ENCODE data around the gene PDK2.

Gene PDK2

DNA sequence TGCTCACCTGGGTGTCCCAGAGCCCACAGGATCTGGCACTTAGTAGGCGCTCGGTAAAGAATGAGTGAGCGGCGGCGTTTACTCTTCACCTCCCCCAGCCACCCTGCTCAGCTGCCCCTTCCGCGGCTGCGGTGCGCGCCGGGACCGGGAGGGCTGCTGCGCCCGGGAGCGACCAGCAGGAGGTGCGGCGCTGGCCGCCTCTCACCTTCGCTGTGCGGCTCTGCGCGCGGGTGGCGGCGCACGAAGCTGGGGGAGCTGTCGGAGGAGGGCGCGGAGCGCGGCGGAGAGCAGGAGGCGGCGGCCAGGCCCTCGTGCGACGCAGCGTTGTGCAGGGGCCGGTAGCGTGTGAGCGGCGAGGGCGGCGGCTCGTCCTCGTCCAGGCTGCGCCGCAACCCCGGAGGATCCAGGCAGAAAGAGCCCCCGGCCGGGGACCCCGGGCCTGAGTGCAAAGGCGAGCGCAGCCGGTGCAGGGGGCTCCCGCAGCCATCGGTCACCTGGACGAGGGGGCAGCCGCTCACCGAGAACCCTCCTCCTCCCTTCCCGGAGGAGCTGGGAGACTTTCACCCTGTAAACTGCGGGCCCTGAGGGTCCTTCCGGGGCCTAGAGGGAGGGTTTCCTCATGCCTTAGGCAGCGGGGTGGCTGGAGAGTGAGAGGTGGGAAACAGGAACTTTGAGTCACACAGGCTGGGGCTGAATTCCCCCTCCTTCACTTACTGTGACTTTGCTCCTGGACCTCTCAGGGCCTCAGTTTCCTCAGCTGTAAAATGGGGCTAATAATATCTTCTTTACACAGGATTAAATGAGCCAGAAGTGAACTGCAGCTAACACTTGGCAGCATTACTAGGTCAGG is 22.3 kb downstream of the PDK2 start:
- DNase-seq (ENCODE audit: low read depth): no peak

DNA sequence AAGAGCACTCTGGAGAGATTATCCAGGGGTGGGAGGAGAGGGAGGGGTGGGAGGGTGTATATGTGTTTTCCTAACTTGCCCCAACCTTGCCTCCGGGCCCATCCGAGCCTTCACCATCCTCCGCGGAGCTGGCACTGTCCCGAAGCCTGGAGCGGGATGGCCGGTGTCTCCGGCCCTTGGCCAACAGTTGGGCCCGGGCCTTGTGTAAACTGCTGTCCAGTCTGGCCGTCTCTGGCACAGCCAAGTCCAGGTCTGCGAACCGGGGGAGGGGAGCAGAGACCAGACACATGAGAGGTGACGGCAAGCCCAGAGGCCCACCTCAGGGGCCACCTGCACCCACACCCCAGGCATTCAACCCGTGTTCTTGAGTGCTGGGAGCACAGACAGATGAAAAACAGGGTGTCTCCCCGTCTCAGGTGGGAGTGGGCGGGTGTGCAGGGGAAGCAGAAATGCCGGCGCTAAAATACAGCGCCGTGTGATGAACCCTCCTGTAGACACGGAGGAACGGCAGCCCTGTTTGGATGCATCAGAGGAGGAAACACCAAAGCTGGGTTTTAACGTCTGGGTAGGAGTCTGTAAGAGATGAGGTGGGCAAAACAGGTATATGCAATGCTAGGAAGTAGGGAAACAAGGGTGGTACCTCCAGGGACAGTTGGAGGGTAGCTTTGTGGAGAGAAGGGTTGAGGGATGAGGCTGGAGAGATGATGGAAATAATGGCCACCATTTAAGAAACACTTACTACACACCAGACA is 23.1 kb downstream of the PDK2 start:
- no peak for DNase-seq (ENCODE audit: low read depth)

DNA sequence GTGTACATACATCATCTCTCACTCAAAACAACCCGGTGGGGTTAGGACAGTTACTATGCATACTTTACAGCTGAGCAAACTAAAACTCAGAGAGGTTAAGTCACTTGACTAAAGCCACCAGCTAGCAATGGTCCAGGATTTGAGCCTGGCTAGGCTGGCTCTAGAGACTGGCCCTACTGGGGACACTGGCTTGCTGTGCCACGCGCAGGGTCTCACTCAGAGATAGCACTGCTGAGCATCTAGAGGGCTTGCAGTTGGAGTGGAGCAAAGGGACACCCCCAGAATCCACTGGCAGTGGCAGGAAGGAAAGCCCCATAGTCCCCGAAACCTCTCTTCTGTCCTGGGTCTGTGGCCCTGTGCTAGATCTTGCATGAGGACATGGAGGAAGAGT is 23.7 kb downstream of the PDK2 start:
- no peak for DNase-seq (ENCODE audit: low read depth)

DNA sequence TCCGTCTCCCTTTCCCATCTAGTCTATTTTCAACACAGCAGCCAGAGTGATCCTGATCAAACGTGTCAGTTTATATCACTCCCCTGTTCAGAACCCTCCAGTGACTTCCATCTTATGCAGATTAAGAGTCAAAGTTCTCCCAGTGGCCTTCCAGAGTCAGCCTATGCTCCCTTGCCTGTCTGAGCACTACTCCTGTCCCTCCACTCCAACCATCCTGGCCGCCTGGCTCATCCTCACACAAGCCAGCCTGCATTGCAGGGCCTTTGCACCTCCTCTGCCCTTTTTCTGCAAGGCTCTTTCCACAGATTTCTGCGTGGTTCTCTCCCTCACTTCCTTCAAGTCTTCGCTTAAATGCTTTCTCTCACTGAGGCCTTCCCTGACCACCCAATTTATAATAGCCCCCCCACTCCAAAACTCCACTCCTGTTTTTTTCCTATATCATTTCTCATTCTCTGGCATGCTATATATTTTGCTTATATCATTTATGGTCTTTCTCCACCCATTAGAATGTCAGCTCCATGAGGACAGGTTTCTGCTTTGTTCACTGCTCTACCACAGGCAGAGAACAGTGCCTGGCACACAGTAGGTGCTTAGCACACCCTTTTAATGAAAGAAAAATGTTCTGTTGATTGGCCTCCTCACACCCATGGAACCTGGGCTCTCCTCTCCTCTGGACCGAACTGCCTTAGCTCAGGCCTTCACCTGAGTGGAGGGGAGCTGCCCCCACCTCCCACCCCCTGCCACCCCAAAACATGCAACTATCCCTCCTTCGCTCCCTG is 25.5 kb downstream of the PDK2 start:
- no peak for DNase-seq (ENCODE audit: low read depth)

DNA sequence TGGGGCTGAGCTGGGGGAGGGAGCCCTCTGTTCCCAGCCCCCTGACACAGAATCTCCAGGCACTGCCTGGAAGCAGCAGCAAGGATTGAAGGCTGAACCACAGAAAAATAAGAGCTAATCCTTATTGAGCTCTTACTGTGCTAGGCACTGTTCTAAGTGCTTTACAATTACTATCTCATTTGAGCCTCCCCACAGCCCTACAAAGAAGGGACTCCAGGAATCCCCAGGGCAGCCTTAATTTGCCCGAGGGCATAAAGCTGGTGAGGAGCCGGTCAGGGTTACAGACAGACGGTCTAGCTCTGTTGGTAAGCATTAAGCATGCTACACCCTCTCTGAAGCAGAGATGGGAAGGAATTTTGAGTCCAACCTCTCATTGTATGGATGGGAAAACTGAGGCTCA is 27.8 kb downstream of the PDK2 start:
- no peak for DNase-seq (ENCODE audit: low read depth)

DNA sequence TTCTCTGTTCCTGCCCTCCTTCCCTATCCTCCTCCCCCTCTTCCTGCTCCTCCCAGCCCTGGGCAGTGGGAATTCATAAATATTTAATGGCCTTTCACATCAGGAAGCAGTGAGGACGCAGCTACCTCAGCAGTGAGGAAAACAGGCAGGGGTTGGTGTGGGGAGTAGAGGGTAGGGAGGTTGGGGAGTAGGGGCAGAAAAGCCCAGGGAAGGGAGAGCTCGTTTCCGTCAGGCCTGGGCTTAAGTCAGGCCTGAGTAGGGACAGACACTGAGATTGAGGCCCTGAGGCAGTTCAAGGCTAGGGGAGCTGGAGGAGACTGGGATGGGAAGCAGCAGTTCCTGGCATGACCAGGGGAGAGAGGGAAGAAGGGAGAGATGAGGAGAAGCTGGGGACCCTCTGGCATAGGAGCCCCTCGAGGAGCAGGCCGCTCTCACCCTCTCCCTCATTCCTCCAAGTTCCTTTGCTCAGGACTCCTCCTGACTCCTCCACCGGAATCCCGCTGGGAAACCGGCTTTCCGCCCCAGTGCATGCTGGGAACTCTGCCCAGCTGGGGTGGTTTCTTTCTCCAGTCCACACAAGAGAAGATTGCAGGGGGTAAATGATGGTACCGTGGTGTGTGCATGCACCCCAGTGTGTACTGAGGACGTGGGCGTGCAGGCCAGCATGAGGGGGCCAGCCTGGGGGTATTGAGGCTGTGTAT is 28.6 kb downstream of the PDK2 start:
- DNase-seq (ENCODE audit: low read depth): no peak

DNA sequence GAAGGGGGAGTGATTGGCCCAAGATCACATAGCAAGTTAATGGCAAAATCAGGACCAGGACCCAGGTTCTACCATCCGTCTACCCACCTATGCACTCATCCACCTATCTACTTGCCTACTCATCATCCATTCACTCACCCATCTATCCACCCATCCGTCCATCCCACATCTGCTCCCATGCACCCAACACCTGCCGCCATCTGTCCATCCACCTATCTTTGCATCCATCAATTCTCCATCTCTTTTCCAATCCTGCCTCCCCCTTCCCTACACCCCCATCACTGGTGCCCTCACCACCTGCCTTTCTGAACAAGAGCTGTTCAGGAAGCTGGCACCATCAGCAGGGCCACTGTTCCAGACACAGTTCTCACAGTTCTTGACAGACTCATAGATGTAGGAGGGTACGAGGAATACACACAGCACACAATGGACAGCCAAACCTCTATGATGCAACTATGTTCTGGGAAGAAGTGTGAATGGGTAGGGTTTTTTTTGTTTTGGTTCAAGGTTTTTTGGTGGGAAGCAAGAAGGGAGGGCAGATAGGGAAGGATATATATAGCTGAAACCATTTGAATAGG is 30.4 kb downstream of the PDK2 start:
- DNase-seq (ENCODE audit: low read depth): no peak

DNA sequence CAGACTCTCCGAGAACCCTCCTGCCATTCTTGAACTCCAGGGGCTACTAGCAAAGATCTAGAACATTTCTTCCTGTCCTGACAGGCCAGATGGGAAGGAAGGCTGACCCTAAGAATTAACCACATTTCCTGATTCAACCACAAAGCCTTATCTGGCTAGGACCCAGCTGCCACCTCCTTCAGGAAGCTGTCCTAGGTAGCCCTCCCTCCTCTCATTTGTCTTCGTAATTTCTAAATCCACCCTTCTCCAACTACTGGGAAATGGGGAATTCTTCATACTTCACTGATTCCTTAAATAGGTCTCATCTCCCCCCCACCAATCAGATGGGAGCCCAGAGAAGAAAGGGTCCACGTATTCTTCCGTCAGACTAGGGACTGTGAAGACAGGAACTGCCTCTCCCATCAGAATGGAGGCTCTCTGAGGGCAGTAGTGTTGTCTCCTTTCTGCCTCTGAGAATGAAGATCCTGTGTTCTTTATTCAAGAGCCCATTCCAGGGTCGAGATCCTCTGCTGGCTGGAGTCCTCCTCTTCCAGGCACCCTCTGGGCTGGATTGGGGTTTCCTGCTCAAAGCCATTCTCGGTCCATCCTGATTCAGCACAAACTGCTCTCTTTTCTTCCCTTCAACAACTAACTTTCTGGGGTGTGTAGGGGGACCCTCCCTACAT is 32.7 kb downstream of the PDK2 start:
- DNase-seq (ENCODE audit: low read depth): no peak

DNA sequence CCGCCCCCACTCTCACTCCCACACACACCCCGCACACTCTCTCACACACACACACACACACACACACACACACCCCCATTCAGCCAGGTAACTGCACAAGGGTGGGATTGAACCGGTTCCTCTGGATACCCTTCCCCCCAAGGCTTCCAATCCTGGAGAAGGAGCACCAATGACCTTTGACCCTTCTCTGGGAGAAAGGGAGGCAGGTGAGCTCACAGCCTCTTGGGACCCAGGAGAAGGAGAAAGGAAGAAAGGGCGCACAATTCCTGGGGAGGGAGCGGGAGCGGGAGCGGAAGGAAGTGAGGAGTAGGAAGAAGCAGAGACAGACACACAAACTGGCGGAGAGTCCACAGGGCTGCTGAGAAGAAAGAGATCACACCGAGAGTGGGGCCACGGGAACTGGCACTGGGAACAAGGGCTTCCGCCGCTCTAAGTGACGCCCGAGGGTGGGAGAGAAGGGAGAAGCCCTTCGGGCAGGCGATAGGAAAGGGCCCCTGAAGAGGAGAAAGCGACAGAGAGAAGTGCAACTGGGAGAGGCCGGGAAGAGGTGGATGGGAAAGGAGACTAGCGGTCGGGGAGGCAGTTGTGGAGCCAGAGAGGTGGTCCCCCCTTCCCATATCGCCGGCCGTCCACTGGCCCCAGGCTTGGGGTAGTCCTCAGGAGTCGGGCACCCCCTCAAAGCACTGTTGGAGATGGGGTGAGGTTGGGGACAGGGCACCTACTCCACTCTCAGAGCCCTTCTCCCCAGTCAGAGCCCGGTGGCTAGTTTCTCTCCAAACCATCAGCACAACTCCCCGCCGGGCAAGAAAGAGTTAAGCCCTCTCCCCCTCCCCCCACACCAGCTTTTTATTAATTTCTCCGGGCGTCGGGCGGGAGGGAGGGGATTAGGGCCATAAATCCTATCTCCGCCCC is 33.5 kb downstream of the PDK2 start:
- no peak for DNase-seq (ENCODE audit: low read depth)

DNA sequence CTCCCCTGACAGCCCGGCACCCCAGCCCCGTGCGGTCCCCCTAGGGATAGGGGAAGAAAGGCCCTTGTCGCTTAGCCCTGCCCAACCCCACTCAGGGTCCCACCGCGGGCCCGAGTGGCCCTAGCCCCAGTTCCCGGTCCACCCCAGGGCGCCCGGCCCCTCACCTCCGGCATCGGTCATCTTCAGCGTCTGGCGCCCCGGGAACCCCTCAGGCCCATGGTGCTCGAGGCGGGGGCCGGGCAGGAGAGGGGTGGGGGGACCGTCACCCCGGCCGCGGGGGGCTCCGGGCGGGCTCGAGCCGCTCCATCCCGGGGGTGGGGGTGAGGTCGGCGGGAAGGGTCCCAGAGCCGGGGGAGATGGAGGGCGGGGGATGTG is 34.2 kb downstream of the PDK2 start:
- no peak for DNase-seq (ENCODE audit: low read depth)

DNA sequence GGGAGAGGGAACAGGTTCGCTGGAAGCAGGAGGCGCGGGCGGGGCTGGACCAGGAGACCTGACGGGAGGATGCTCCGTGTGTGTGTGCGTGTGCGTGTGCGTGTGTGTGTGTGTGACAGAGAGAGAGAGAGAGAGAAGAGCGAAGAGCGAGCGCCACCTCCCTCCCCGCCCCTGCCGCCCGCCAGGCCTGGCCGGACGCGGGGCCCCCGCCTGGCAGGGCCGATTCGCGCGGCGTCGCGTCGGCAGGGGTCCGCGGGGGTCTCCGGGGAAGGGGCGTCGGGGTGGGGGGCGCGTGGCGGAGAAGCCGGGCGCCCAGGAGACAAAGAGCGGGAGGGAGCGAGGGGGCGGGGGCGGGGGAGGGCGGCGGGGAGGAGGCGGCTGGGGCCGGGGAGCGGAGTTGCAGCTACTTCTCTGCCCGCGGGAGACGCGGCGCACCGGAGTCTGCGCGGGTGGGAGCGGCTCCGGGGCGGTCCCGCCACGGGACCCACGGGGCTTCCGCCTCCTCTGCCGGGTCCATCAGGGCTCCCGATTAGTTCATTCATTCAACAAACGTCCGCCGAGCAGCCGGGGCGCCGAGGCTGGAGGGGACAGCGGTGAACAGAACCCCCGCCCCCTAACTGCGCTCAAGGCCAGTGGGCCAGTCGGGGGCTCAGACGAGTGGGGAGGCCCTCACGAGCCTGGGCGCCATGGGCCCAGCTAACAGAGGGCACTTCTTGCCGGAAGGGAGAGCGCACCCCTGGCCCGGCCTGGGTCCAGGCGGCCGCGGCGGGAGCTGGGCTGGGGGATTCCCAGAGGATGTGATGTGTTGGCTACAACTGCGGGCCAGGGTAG is 34.8 kb downstream of the PDK2 start, which contains the start of gene SAMD14:
SAMD14 (minus strand) TSS at position 433 of the 831 bp plus-strand sequence. CDS start 5,201 bp downstream, outside the sequence.
- no peak for DNase-seq (ENCODE audit: low read depth)

DNA sequence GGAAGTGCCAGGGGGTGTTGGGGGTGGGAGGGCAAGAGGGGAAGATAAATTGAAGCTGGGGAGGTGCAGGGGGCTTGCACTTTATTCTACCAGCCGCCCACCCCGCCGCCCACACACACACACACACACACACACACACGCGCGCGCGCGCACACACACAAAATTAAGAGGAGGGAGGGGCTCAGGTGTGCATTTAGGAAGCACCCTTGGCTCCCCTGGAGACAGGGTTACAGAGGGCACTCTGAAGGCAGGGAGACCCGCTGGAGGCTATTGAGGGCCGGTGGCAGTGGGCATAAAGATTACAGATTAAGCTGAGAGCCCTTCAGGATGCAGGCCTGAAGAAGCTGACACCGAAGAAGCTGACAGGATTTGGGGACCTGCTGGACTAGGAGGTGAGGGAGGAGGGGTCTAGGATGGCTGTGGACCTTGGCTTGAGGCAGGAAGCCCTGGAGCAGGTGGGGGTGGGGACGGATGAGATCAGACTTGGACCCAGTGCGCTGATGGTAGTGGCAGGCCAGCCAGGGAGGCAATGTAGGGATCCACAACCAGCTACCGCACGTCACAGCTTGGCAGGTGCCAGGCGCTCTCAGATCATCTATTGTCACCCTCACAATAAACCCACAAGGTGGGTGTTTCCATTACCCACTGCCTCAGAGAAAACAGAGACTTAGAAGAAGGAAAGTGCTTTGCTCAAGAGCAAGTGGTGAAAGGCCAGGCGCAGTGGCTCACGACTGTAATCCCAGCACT is 35.6 kb downstream of the PDK2 start:
- no peak for DNase-seq (ENCODE audit: low read depth)

DNA sequence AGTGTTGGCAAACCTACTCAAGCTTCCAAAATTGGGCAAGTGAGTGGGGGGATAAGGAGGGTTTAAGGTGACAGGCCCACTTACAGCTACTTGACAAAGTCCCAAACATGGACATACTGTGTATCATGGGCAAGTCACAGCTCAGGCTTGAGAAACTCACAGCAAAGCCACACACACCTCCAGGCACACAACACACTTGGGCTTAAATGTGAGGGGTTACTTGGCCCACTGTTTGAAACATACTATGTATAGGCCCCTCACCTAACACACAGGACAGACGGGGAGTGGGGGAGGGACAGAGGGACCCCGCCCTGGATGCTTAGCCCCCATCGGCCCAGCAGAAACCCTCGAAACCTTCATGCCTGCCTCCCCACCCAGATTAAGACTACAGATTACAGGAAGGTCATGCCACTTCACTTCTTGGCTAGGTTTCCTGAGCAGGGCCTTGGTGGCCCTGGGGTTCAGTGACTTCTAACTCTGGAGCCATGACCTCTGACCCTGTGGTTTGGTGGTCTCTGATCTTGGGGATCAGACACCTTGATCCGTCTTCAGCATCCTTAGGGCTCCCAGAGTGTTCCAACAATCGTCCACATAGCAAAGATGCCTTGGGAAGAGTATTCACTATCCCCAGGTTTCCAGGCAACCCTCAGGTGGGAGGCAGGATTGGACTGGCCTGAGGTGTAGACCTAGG is 37.1 kb downstream of the PDK2 start:
- no peak for DNase-seq (ENCODE audit: low read depth)

DNA sequence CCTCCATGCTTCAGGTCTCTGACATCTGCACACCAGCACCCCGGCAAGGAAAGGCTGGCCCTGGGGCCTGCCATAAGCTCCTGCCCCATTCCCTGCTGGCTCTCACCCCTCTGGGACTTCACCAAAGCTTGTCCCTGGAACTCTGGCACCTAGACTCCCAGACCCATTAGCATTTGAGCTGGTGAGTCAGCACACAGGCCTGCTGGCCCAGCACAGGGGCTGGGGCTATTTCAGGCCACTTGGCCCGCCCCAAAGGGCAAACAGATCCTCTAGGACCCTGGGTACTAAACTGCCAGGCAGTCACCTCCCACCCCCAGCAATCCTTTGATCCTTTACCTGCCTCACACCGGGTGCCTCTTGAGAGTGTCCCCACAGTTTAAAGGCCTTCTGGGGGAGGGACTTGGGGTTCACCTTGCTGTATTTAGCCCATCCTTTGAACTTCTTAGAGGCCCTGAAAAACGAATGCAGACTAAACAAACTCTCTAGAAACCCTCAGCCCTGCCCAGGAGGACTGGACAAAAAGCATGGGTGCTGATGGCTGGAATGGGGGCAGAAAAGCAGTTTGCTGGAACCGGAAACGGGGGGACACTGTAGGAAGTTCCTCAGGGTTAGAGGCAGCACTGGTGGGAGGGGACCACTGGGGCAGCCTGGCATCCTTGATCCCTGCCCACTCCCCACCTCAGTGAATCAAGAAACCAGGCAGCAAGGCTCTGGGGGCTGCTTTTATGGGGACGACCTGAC is 38.0 kb downstream of the PDK2 start:
- no peak for DNase-seq (ENCODE audit: low read depth)

DNA sequence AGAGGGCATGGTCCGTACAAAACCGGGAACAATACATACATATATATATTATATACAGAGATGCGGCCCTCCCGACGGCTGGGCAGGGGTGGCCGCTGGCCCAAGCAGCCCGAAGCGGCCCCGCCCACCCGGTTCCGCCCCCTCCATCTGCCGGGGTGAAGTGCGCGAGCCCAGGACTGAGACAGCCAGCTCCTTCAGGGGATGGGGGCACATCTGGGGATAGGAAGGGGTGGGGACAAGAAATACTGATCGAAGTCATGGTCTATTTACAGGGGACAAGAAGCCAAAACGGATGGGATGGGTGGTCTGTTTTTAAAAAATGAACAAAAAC is 38.6 kb downstream of the PDK2 start:
- no peak for DNase-seq (ENCODE audit: low read depth)

DNA sequence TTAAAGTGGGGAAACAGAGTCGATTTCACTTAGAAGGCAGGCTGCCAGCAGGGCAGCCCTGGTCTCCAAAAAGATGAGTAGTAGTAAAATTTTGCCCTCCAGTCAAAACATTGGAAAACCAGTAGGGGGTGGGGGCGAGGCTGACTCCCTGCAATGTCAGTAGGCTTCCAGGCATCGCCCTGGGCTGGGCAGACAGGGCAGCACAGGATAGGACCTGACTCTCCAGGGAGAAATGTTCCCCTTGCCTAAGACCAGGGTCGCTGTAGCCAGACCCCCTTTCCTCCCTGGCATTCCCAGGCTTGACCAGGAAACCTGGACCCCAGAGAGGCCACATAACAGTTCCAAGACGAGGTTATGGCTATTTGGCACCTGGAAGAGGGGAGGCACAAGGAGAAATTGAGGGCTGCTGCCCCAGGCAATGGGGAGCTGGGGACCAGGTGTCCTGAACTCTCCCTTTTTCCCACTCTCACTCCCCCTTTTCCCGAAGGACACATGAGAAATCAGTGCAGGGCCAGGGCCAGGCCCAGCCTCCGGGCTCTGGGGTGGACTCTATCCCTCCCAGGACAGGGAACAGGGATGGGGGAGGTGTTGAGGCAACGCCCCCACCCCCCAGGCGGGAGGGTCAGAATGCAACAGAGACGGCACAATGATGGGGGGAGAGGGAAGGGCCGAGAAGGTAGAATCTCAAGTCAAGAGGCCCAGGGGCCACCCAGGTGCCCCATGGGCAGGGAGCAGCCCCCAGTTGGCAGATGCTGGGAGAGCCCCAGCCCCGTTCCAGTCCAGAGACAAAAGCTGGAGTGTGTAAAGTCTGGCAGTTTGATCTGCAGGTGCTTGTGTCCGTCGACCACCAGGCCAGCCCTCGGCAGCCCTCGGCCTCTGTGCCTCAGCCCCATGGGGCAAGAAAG is 39.3 kb downstream of the PDK2 start:
- DNase-seq (ENCODE audit: low read depth): no peak

Measured in HS-27A (cell line).